ENCODE measurements around the gene TEX22.

GRCh38 chr14:105415481-105416428 lies 17.4 kb downstream of the TEX22 start:
- TF ChIP-seq CTCF (IDR thresholded peaks at IDR 0.05) (no peak), POLR2A (IDR thresholded peaks at IDR 0.05) (no peak)
